Renal pelvis (tissue), 4 donors: Measurements from ENCODE around the gene KCNJ4. TPM values are rescaled to one million over a fixed set of nuclear protein-coding genes. Genes with fewer than 3 reads are reported as not detected.
"Not testable (repeated sequence)": the region's sequence is repeated elsewhere in the genome, so short reads cannot be mapped to it uniquely, and the experiment has no call there.

Experiments used
- DNase-seq: peaks from one replicate; pipeline ENCODE4 v3.0.0-alpha.2; 2013
- polyA plus RNA-seq, 3 donors: library from polyadenylated mRNA; unstranded; fragments of 120-200 nt; gene quantifications; one replicate each; pipeline ENCODE4 v1.2.1, GENCODE V29; 2013; ENCODE audit not compliant: insufficient read length in 3 of 3

The KCNJ4 gene
- polyA plus RNA-seq, 3 donors: 0.24 to 0.33 (median 0.31) TPM

GRCh38 chr22:38414009-38414395, 41.0 kb downstream of the KCNJ4 start:
- DNase-seq: no peak

- no peak for DNase-seq
Observed at GRCh38 chr22:38413085-38414008, 41.7 kb downstream of the KCNJ4 start.

GRCh38 chr22:38412435-38413084, 42.4 kb downstream of the KCNJ4 start:
- no peak for DNase-seq

- no peak for DNase-seq
Observed at GRCh38 chr22:38411016-38411415, 44.0 kb downstream of the KCNJ4 start.

- not testable (repeated sequence) for DNase-seq
Observed at GRCh38 chr22:38409916-38410315, 45.1 kb downstream of the KCNJ4 start.

GRCh38 chr22:38406617-38407016, 48.4 kb downstream of the KCNJ4 start:
- DNase-seq: no peak

GRCh38 chr22:38404419-38404818, 50.6 kb downstream of the KCNJ4 start:
- no peak for DNase-seq

- no peak for DNase-seq
Observed at GRCh38 chr22:38403812-38404211, 51.2 kb downstream of the KCNJ4 start.

- no peak for DNase-seq
Observed at GRCh38 chr22:38402204-38402603, 52.8 kb downstream of the KCNJ4 start.

- no peak for DNase-seq
Observed at GRCh38 chr22:38401336-38402084, 53.5 kb downstream of the KCNJ4 start.

GRCh38 chr22:38400256-38400655, 54.7 kb downstream of the KCNJ4 start:
- DNase-seq: not testable (repeated sequence)

- peak; percentile 79 for DNase-seq
Observed at GRCh38 chr22:38398609-38399461, 56.2 kb downstream of the KCNJ4 start.

- DNase-seq: peak; percentile 60
Observed at GRCh38 chr22:38398181-38398608, 56.8 kb downstream of the KCNJ4 start.

- DNase-seq: no peak
Observed at GRCh38 chr22:38397189-38398085, 57.6 kb downstream of the KCNJ4 start.

GRCh38 chr22:38396440-38397069, 58.4 kb downstream of the KCNJ4 start:
- not testable (repeated sequence) for DNase-seq

GRCh38 chr22:38395944-38396343, 59.1 kb downstream of the KCNJ4 start:
- DNase-seq: not testable (repeated sequence)

GRCh38 chr22:38394929-38395624, 59.9 kb downstream of the KCNJ4 start:
- DNase-seq: not testable (repeated sequence)

- not testable (repeated sequence) for DNase-seq
Observed at GRCh38 chr22:38389428-38389818, 65.6 kb downstream of the KCNJ4 start.
